Thyroid gland (tissue), 4 donors: Measurements from ENCODE around the gene PLXNA4. TPM values are rescaled to one million over a fixed set of nuclear protein-coding genes. Genes with fewer than 3 reads are reported as not detected.
A peak's percentile ranks its signal among the peaks of the same experiment; 100 is the strongest.

Experiments
- DNase-seq, 2 donors: peaks; one replicate each; pipeline ENCODE4 v3.0.0-alpha.2; 2019
- H3K27ac ChIP-seq, 3 donors: fragments of 200-600 bp; sonication (generic); 1 replicate in 2 of 3; 2 replicates in 1 of 3; pipeline ENCODE4 v1.5.1; 2016 to 2019; ENCODE audit warnings: mild to moderate bottlenecking in 1 of 3, moderate library complexity in 1 of 3
- H3K27me3 ChIP-seq: fragments of 200-600 bp; sonication (generic); one replicate; pipeline ENCODE4 v1.5.1; 2019
- H3K36me3 ChIP-seq, 2 donors: fragments of 200-600 bp; sonication (generic); one replicate each; pipeline ENCODE4 v1.5.1; 2016 to 2019
- H3K4me1 ChIP-seq, 2 donors: fragments of 200-600 bp; sonication (generic); one replicate each; pipeline ENCODE4 v1.5.1; 2017 to 2019
- H3K4me3 ChIP-seq, 3 donors: fragments of 200-600 bp; sonication (generic); replicated peaks in 1 of 3; 1 replicate in 2 of 3; 2 replicates in 1 of 3; pipeline ENCODE4 v1.5.1; 2016; ENCODE audit warnings: mild to moderate bottlenecking in 1 of 3
- H3K9me3 ChIP-seq: fragments of 200-600 bp; sonication (generic); one replicate; pipeline ENCODE4 v1.5.1; 2017
- POLR2A ChIP-seq, 2 donors: fragments of 450-650 bp; IDR thresholded peaks; one replicate each; pipeline ENCODE4 v1.6.1; 2017; ENCODE audit warnings: antibody characterized with exemption in 2 of 2, mild to moderate bottlenecking in 2 of 2, moderate library complexity in 1 of 2
- WGBS, 2 donors: methylation state at CpG; one replicate each; pipeline ENCODE4 v1.1.5; 2017; 5-methylcytosine and 5-hydroxymethylcytosine counted together
- intact Hi-C: fragments of 100-400 bp; cut with DNase I; formaldehyde crosslinking; loops from one replicate; pipeline ENCODE4 v1.15.1; 2023
- total RNA-seq, 4 donors: library from RNA; depleted of rRNA; stranded (reverse); fragments of >200 nt; gene quantifications; one replicate each; pipeline ENCODE4 v1.2.3, GENCODE V29; 2016
- TF ChIP-seq, protein P1 (sequence below), 6 experiments: fragments of 200-600 bp in 3 of 6; fragments of 450-650 bp in 3 of 6; sonication (generic) in 3 of 6; IDR thresholded peaks; one replicate each; pipeline ENCODE4 v1.5.1; 2016 to 2019; ENCODE audit warnings: antibody characterized with exemption in 6 of 6, mild to moderate bottlenecking in 2 of 6, inconsistent platforms in 1 of 6, moderate library complexity in 1 of 6

The PLXNA4 gene
- total RNA-seq, 4 donors from 2014 or later, result 1.3 to 8.3 (median 2.4) TPM

DNA sequence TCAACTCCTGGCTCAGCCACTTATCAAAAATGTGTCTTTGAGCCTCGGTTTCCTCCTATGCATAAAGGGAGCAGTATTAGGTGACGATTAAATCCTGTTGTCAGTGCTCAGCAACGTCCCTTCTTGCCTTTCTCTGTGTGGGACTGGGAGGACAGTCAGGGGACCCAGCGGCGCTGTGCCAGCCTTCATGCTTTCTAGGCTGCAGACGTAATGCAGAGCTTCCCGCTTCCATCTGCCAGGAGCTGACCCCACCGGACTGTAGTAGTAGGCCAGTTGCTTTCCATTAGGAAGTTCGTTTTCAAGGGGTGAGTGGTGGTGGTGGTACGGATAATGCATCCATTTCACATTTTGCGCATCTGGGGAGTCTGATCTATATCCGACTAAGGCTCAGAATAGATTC, 321.8 kb downstream of the PLXNA4 start:
- peaks cover 5 to 18% of the 10 kb centered on the region in 2 donors for H3K4me1 ChIP-seq
- no peak for DNase-seq
- no peaks in the 10 kb centered on the region for H3K27me3 ChIP-seq
- intact Hi-C loops, result no loop called here
- no peaks in the 10 kb centered on the region for H3K36me3 ChIP-seq
- 89 to 90% methylated on average over 12 of the region's 12 CpGs for whole genome bisulfite sequencing, 2 donors
- H3K27ac ChIP-seq, result no peak overlapping the region
- TF ChIP-seq, protein P1, sequence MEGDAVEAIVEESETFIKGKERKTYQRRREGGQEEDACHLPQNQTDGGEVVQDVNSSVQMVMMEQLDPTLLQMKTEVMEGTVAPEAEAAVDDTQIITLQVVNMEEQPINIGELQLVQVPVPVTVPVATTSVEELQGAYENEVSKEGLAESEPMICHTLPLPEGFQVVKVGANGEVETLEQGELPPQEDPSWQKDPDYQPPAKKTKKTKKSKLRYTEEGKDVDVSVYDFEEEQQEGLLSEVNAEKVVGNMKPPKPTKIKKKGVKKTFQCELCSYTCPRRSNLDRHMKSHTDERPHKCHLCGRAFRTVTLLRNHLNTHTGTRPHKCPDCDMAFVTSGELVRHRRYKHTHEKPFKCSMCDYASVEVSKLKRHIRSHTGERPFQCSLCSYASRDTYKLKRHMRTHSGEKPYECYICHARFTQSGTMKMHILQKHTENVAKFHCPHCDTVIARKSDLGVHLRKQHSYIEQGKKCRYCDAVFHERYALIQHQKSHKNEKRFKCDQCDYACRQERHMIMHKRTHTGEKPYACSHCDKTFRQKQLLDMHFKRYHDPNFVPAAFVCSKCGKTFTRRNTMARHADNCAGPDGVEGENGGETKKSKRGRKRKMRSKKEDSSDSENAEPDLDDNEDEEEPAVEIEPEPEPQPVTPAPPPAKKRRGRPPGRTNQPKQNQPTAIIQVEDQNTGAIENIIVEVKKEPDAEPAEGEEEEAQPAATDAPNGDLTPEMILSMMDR (IDR thresholded peaks at IDR 0.05), result no peak
- no peak for TF ChIP-seq POLR2A (IDR thresholded peaks at IDR 0.05)
- no peaks in the 10 kb centered on the region for H3K9me3 ChIP-seq
- no peak overlapping the region for H3K4me3 ChIP-seq

DNA sequence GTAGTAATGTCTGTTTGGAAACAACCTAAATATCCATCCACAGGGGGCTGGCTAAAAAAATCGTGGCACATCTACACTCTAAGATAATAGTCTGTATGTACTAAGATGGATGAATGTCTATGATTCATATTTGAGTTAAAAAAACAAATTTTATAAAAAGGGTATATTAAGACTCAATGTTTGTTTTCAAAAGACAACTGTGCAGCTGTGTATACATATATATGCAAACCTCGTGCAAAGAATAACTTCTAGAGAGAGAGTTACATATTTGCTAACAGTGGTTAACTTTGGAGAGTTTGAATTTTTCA, 323.5 kb downstream of the PLXNA4 start:
- intact Hi-C loops, result no loop called here
- Histone ChIP-seq H3K4me3 (no peak overlapping the region), H3K36me3 (no peaks in the 10 kb centered on the region), H3K27me3 (no peaks in the 10 kb centered on the region), H3K27ac (no peak overlapping the region), H3K9me3 (no peaks in the 10 kb centered on the region), H3K4me1 (peaks cover 5 to 18% of the 10 kb centered on the region in 2 donors)
- WGBS, 2 donors, result 66% methylated on average over 2 of the region's 2 CpGs
- TF ChIP-seq, protein P1 (IDR thresholded peaks at IDR 0.05), result no peak
- no peak for TF ChIP-seq POLR2A (IDR thresholded peaks at IDR 0.05)
- no peak for DNase-seq

DNA sequence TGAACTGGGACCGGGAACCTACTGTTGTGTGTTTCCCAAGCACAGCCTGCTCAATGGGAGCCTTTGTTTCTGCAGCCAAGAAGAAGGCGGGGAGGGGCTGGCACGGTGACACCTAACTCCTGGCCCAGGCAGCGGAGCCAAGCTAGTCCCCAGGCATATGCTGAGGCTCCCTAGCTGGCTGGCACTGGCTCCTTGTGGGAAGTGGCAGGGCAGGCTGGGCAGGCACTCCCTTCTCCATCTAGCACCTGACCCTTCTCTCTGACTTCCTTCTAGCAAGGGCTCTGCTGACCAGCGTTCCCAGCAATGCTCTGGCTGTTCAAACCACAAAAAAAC, 325.0 kb downstream of the PLXNA4 start:
- intact Hi-C loops, result no loop called here
- no peaks in the 10 kb centered on the region for H3K27me3 ChIP-seq
- WGBS, 2 donors, result 15 to 24% methylated on average over 3 to 5 of the region's 5 CpGs
- peak; percentile 89 to 93 for DNase-seq
- no peak overlapping the region for H3K4me3 ChIP-seq
- no peaks in the 10 kb centered on the region for H3K9me3 ChIP-seq
- peaks cover 5 to 18% of the 10 kb centered on the region in 2 donors for H3K4me1 ChIP-seq
- TF ChIP-seq, protein P1 (IDR thresholded peaks at IDR 0.05), result no peak
- TF ChIP-seq POLR2A (IDR thresholded peaks at IDR 0.05), result no peak
- H3K36me3 ChIP-seq, result no peaks in the 10 kb centered on the region
- no peak overlapping the region for H3K27ac ChIP-seq

DNA sequence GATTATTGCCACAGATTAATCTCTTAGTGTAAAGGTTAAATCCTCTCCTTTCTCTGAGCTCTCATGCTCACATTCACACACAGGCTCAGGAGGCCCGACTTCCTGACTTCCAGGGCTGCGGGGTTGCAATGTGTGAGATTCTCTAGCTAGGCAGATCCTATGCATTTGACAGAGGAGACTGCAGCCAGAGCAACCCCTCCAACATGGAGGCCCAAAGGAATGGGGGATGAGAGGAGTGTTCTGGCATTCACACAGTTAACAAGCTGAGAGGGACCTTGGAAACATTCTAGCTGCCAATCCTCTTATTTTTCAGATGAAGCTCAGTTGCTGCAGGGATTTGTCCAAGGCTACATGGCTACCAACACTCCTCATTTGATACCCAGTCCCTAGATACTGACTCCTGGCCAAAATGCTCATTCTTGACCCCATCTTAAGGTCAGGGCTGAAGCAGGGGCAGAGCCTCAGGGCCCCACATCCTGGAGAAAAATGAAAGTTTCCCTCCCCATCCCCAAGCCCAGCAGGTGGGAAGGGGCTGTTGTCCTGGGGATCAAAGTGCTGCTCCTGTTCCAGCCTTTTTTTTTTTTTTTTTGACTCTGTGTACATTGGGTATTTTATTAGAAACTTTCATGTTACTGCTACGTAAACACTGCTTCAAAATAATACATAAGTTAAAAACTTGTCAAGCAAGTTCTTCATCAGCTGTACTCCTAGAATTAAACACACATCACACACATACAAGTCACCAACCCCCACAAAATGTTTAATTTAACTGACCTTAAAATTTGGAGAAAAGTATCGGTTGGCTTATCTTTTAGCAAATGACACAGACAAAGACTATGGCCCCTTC, 325.6 kb downstream of the PLXNA4 start:
- WGBS, 2 donors, result 28 to 46% methylated on average over 4 of the region's 4 CpGs
- Histone ChIP-seq H3K9me3 (no peaks in the 10 kb centered on the region), H3K4me3 (no peak overlapping the region), H3K27me3 (no peaks in the 10 kb centered on the region), H3K27ac (no peak overlapping the region), H3K4me1 (peaks cover 5 to 18% of the 10 kb centered on the region in 2 donors), H3K36me3 (no peaks in the 10 kb centered on the region)
- DNase-seq, result no peak
- no peak for TF ChIP-seq POLR2A (IDR thresholded peaks at IDR 0.05)
- TF ChIP-seq, protein P1 (IDR thresholded peaks at IDR 0.05), result no peak
- intact Hi-C loops, result no loop called here

DNA sequence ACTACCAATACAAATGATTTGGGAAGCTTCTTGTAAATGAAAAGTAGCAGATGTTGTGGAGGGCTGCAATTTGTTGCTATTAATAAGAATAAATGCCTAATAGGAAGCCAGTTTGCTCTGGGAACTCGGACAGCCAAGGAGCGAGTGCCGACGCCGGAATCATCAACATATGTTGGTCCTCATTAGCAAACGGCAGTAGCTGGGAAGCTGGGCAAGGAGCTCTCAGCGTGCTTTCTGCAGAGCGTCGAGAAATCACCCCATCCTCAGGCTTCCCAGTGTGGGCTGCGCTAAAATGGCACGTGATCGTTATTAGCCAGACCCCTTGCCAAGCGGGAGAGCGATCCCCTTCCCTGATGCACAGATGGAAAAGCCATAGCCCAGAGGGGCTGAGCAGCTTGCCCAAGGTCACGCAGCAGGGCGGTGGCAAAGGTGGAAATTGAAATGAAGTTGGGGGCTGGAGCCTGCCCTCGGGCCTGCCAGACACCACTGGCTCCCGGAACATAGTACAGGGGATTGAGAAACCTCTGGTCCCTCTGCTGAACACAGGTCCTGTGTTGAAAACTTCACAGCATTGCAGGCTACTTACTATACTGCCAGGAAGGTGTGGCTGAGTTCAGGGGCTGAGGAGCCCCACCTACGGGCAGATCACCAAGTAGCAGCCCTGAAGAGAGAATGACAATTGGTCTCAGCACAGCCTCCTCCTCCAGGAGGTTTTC, 326.9 kb downstream of the PLXNA4 start:
- no peaks in the 10 kb centered on the region for H3K36me3 ChIP-seq
- H3K9me3 ChIP-seq, result no peaks in the 10 kb centered on the region
- H3K27ac ChIP-seq, result no peak overlapping the region
- DNase-seq, result no peak
- 76 to 84% methylated on average over 19 of the region's 19 CpGs for WGBS, 2 donors
- H3K4me1 ChIP-seq, result peaks cover 5 to 18% of the 10 kb centered on the region in 2 donors
- no peak overlapping the region for H3K4me3 ChIP-seq
- no peak for TF ChIP-seq POLR2A (IDR thresholded peaks at IDR 0.05)
- TF ChIP-seq, protein P1 (IDR thresholded peaks at IDR 0.05), result peak in 1 of 6 experiments; percentile 5
- H3K27me3 ChIP-seq, result no peaks in the 10 kb centered on the region
- intact Hi-C loops, result no loop called here
